GM23338 (cell line): ENCODE measurements around the gene MKRN2. TPM values are rescaled to one million over a fixed set of nuclear protein-coding genes. Genes with fewer than 3 reads are reported as not detected.

Experiments
- ATAC-seq: fragments of 200-7000 bp; cut with Tn5 transposase; 3 replicates; pipeline ENCODE4 v1.9.1; 2020
- DNase-seq: peaks from one replicate; pipeline ENCODE4 v3.0.0-alpha.2; 2015; ENCODE audit warnings: low spot score
- H2AFZ ChIP-seq: fragments of 200-600 bp; sonication (generic); 2 replicates; pipeline ENCODE4 v1.8.0; 2016; ENCODE audit warnings: antibody characterized with exemption, mild to moderate bottlenecking, moderate library complexity
- H3F3A ChIP-seq: fragments of 200-600 bp; sonication (generic); replicated peaks from 2 replicates; pipeline ENCODE4 v1.8.0; 2017; ENCODE audit warnings: antibody characterized with exemption, mixed run types, low read depth
- H3K27ac ChIP-seq: fragments of 200-600 bp; sonication (generic); 2 replicates; pipeline ENCODE4 v1.6.1; 2016; ENCODE audit warnings: low read depth
- H3K27me3 ChIP-seq: fragments of 200-600 bp; sonication (generic); 2 replicates; pipeline ENCODE4 v1.8.0; 2016; ENCODE audit warnings: mild to moderate bottlenecking, mixed run types, moderate library complexity; ENCODE audit not compliant: insufficient read depth
- H3K36me3 ChIP-seq: fragments of 200-600 bp; sonication (generic); 2 replicates; pipeline ENCODE4 v1.8.0; 2016; ENCODE audit warnings: mild to moderate bottlenecking; ENCODE audit not compliant: insufficient read depth
- H3K4me1 ChIP-seq: fragments of 200-600 bp; sonication (generic); 2 replicates; pipeline ENCODE4 v1.8.0; 2016; ENCODE audit warnings: mild to moderate bottlenecking, moderate library complexity; ENCODE audit not compliant: insufficient read depth
- H3K4me2 ChIP-seq: fragments of 200-600 bp; sonication (generic); 2 replicates; pipeline ENCODE4 v1.7.1; 2017; ENCODE audit warnings: mixed run types
- H3K4me3 ChIP-seq: fragments of 200-600 bp; sonication (generic); 2 replicates; pipeline ENCODE4 v1.6.1; 2016; ENCODE audit warnings: mixed run types
- H3K79me2 ChIP-seq: fragments of 200-600 bp; sonication (generic); replicated peaks from 2 replicates; pipeline ENCODE4 v1.8.0; 2017; ENCODE audit warnings: mild to moderate bottlenecking; ENCODE audit not compliant: insufficient read depth
- H3K9me2 ChIP-seq: fragments of 200-600 bp; sonication (generic); 2 replicates; pipeline ENCODE4 v1.8.0; 2017; ENCODE audit not compliant: insufficient read depth
- H4K20me1 ChIP-seq: fragments of 200-600 bp; sonication (generic); replicated peaks from 2 replicates; pipeline ENCODE4 v1.8.0; 2017; ENCODE audit warnings: mild to moderate bottlenecking; ENCODE audit not compliant: insufficient read depth
- H3K27ac Mint-ChIP-seq: 2 replicates; pipeline ENCODE4 v1.8.0; 2020; ENCODE audit warnings: inconsistent platforms, mild to moderate bottlenecking, moderate library complexity, mixed read lengths
- H3K27me3 Mint-ChIP-seq: 3 replicates; pipeline ENCODE4 v1.8.0; 2022; ENCODE audit warnings: low read depth, mild to moderate bottlenecking, moderate library complexity, mixed read lengths, inconsistent platforms; ENCODE audit not compliant: insufficient read depth, poor library complexity
- H3K36me3 Mint-ChIP-seq: 3 replicates; pipeline ENCODE4 v1.8.0; 2021; ENCODE audit warnings: low read depth, mild to moderate bottlenecking, inconsistent platforms, moderate library complexity, mixed read lengths
- H3K4me1 Mint-ChIP-seq: 3 replicates; pipeline ENCODE4 v1.8.0; 2020; ENCODE audit warnings: mild to moderate bottlenecking, inconsistent platforms, mixed read lengths
- H3K4me3 Mint-ChIP-seq: 3 replicates; pipeline ENCODE4 v1.8.0; 2021; ENCODE audit warnings: moderate library complexity, mild to moderate bottlenecking, inconsistent platforms, mixed read lengths
- H3K9me3 Mint-ChIP-seq: 3 replicates; pipeline ENCODE4 v1.8.0; 2020; ENCODE audit warnings: moderate library complexity, mild to moderate bottlenecking, inconsistent platforms, mixed read lengths
- CREB1 ChIP-seq: fragments of 250-450 bp; sonication (Bioruptor Pico); IDR thresholded peaks from 2 replicates; pipeline ENCODE4 v1.5.0; 2020; ENCODE audit warnings: low read depth, mild to moderate bottlenecking, moderate library complexity
- CTCF ChIP-seq, 2 experiments: fragments of 200-600 bp in 1 of 2; sonication (generic) in 1 of 2; conservative IDR thresholded peaks; 2 replicates each; pipeline versions ENCODE4 v1.5.1 to v1.6.1; 2016 to 2017; ENCODE audit warnings: antibody characterized with exemption in 2 of 2, low read depth in 2 of 2, mild to moderate bottlenecking in 2 of 2, moderate library complexity in 1 of 2
- ETS1 ChIP-seq: IDR thresholded peaks from 2 replicates; pipeline ENCODE4 v1.6.1; 2016; ENCODE audit warnings: antibody characterized with exemption
- EZH2 ChIP-seq: fragments of 200-600 bp; sonication (generic); IDR thresholded peaks from one replicate; pipeline ENCODE4 v1.8.0; 2017; ENCODE audit warnings: antibody characterized with exemption, mild to moderate bottlenecking, low read depth; ENCODE audit not compliant: unreplicated experiment
- EZH2phosphoT487 ChIP-seq: fragments of 200-600 bp; sonication (generic); IDR thresholded peaks from one replicate; pipeline ENCODE4 v1.8.1; 2018; ENCODE audit warnings: antibody characterized with exemption; ENCODE audit not compliant: unreplicated experiment
- JUNB ChIP-seq: IDR thresholded peaks from one replicate; pipeline ENCODE4 v1.6.1; 2016; ENCODE audit warnings: antibody characterized with exemption; ENCODE audit not compliant: unreplicated experiment
- NANOG ChIP-seq: IDR thresholded peaks from 2 replicates; pipeline ENCODE4 v1.6.1; 2016; ENCODE audit warnings: antibody characterized with exemption, borderline replicate concordance
- POLR2AphosphoS5 ChIP-seq: IDR thresholded peaks from 2 replicates; pipeline ENCODE4 v1.6.1; 2016; ENCODE audit warnings: antibody characterized with exemption, low read depth
- REST ChIP-seq: IDR thresholded peaks from one replicate; pipeline ENCODE4 v1.6.1; 2018; ENCODE audit warnings: antibody characterized with exemption; ENCODE audit not compliant: unreplicated experiment
- STAT1 ChIP-seq: IDR thresholded peaks from one replicate; pipeline ENCODE4 v1.6.1; 2016; ENCODE audit warnings: antibody characterized with exemption; ENCODE audit not compliant: unreplicated experiment
- ZNF114 ChIP-seq: fragments of 250-450 bp; sonication (Bioruptor Pico); IDR thresholded peaks from 2 replicates; pipeline ENCODE4 v1.5.0; 2020; ENCODE audit warnings: mild to moderate bottlenecking, moderate library complexity
- ZNF331 ChIP-seq: fragments of 250-450 bp; sonication (Bioruptor Pico); IDR thresholded peaks from 2 replicates; pipeline ENCODE4 v1.5.0; 2020; ENCODE audit warnings: low read depth, mild to moderate bottlenecking, moderate library complexity
- ZNF462 ChIP-seq: fragments of 250-450 bp; sonication (Bioruptor Pico); IDR thresholded peaks from 2 replicates; pipeline ENCODE4 v1.5.0; 2020; ENCODE audit warnings: mild to moderate bottlenecking, moderate library complexity
- polyA plus RNA-seq: library from polyadenylated mRNA; unstranded; fragments of >200 nt; fragmentation: Nextera tagmentation; extraction: Ambion mirVana; gene quantifications from 2 replicates; pipeline ENCODE4 v1.2.1, GENCODE V29; 2016
- total RNA-seq: library from RNA; depleted of rRNA; stranded (reverse); fragments of >200 nt; shearing (Covaris generic); gene quantifications from 2 replicates; pipeline ENCODE4 v1.2.3, GENCODE V29; 2014

MKRN2 gene
- total and polyA plus RNA-seq, 2 experiments from 2014 or later, result 11.4 to 24.6 TPM

- H3K27ac Mint-ChIP-seq, result no peak overlapping the region
- H3K9me3 Mint-ChIP-seq, result no peaks in the 10 kb centered on the region
- TF ChIP-seq JUNB, result no peak
- TF ChIP-seq EZH2, result no peak
- TF ChIP-seq ZNF114, result no peak
- no peak for TF ChIP-seq ZNF331 (CRISPR knock-in tag)
- no peak for TF ChIP-seq CTCF (conservative IDR thresholded peaks at IDR 0.05; ENCODE audit: low read depth in 2 of 2)
- no peak for TF ChIP-seq ZNF462
- TF ChIP-seq STAT1, result no peak
- no peak for TF ChIP-seq EZH2phosphoT487
- TF ChIP-seq POLR2AphosphoS5, result no peak
- no peak for TF ChIP-seq REST
- TF ChIP-seq CREB1 (CRISPR knock-in tag), result no peak
- no peak for TF ChIP-seq ETS1
- TF ChIP-seq NANOG, result no peak
These were observed 71.9 kb downstream of the MKRN2 start for GRCh38 chr3:12628813-12629212.

More at GRCh38 chr3:12628813-12629212, 71.9 kb downstream of the MKRN2 start:
- H2AFZ ChIP-seq, result no peak overlapping the region
- H3K4me2 ChIP-seq, result no peak overlapping the region
- H3K27ac ChIP-seq, result no peak overlapping the region
- H3K4me3 ChIP-seq, result no peak overlapping the region
- no peaks in the 10 kb centered on the region for H3K36me3 ChIP-seq
- Mint-ChIP-seq H3K36me3 (no peaks in the 10 kb centered on the region), H3K4me1 (peaks cover 14% of the 10 kb centered on the region), H3K4me3 (no peak overlapping the region), H3K27me3 (peaks cover 6% of the 10 kb centered on the region)
- no peaks in the 10 kb centered on the region; the same call in 1 of the 2 replicates for H3K4me1 ChIP-seq
- peaks cover 65% of the 10 kb centered on the region for H4K20me1 ChIP-seq
- peaks cover 100% of the 10 kb centered on the region for H3K79me2 ChIP-seq
- DNase-seq (no peak), ATAC-seq (no peak)
- no peaks in the 10 kb centered on the region for H3K9me2 ChIP-seq
- H3K27me3 ChIP-seq, result no peaks in the 10 kb centered on the region
- H3F3A ChIP-seq, result no peaks in the 10 kb centered on the region
